Renal cortex interstitium (tissue), 11 donors: ENCODE data around the gene SLAMF1. TPM values are rescaled to one million over a fixed set of nuclear protein-coding genes. Genes with fewer than 3 reads are reported as not detected.
"Not testable (repeated sequence)": the region's sequence is repeated elsewhere in the genome, so short reads cannot be mapped to it uniquely, and the experiment has no call there.

Experiments
- DNase-seq, 11 donors: peaks; one replicate each; pipeline ENCODE4 v3.0.0-alpha.2; 2013; ENCODE audit warnings: low read depth in 9 of 11, low spot score in 4 of 11; ENCODE audit errors: extremely low read depth in 1 of 11
- polyA plus RNA-seq, 3 donors: library from polyadenylated mRNA; unstranded; fragments of 120-200 nt; gene quantifications; one replicate each; pipeline ENCODE4 v1.2.1, GENCODE V29; 2013; ENCODE audit not compliant: insufficient read length in 3 of 3

Gene SLAMF1
- polyA plus RNA-seq, 3 donors, result 0.04 to 0.19 (median 0.09) TPM

GRCh38 chr1:160627677-160628289 lies 19.1 kb downstream of the SLAMF1 start:
- DNase-seq, result not testable (repeated sequence)

GRCh38 chr1:160626509-160627342 lies 20.1 kb downstream of the SLAMF1 start:
- no peak for DNase-seq

GRCh38 chr1:160625725-160626498 lies 20.9 kb downstream of the SLAMF1 start:
- DNase-seq, result no peak

GRCh38 chr1:160625321-160625720 lies 21.5 kb downstream of the SLAMF1 start:
- no peak for DNase-seq

GRCh38 chr1:160624464-160624863 lies 22.4 kb downstream of the SLAMF1 start:
- no peak for DNase-seq

- DNase-seq, result no peak
Observed at GRCh38 chr1:160623862-160624261, 23.0 kb downstream of the SLAMF1 start.

- DNase-seq, result no peak
Observed at GRCh38 chr1:160623227-160623633, 23.6 kb downstream of the SLAMF1 start.

GRCh38 chr1:160622501-160623226 lies 24.2 kb downstream of the SLAMF1 start:
- no peak for DNase-seq

- DNase-seq, result no peak
Observed at GRCh38 chr1:160621633-160622413, 25.0 kb downstream of the SLAMF1 start.

GRCh38 chr1:160620942-160621632 lies 25.8 kb downstream of the SLAMF1 start:
- no peak for DNase-seq

- no peak for DNase-seq
Observed at GRCh38 chr1:160619742-160620277, 27.0 kb downstream of the SLAMF1 start.

- no peak for DNase-seq
Observed at GRCh38 chr1:160618763-160619274, 28.0 kb downstream of the SLAMF1 start.

GRCh38 chr1:160618327-160618726 lies 28.5 kb downstream of the SLAMF1 start:
- DNase-seq, result no peak

- no peak for DNase-seq
Observed at GRCh38 chr1:160615660-160616059, 31.2 kb downstream of the SLAMF1 start.

- no peak for DNase-seq
Observed at GRCh38 chr1:160614410-160614809, 32.4 kb downstream of the SLAMF1 start.

GRCh38 chr1:160612613-160613218 lies 34.1 kb downstream of the SLAMF1 start:
- DNase-seq, result no peak
